ENCODE measurements around the gene RPL26.

RPL26 gene

GRCh38 chr17:8369944-8370343, 13.0 kb downstream of the RPL26 start (continued):
- no peak for TF ChIP-seq ZNF70 (CRISPR knock-in tag; IDR thresholded peaks at IDR 0.05)

- TF ChIP-seq POU6F1 (CRISPR knock-in tag; IDR thresholded peaks at IDR 0.05; ENCODE audit: borderline replicate concordance, low read depth) (no peak), TSHZ2 (CRISPR knock-in tag; IDR thresholded peaks at IDR 0.05) (no peak), BACH2 (CRISPR knock-in tag; IDR thresholded peaks at IDR 0.05; ENCODE audit: borderline replicate concordance) (no peak), PPARA (CRISPR knock-in tag; IDR thresholded peaks at IDR 0.05; ENCODE audit: borderline replicate concordance) (no peak), ESRRG (CRISPR knock-in tag; IDR thresholded peaks at IDR 0.05) (no peak), ZNF565 (CRISPR knock-in tag; conservative IDR thresholded peaks at IDR 0.05; ENCODE audit: low read depth) (no peak), PATZ1 (CRISPR knock-in tag; IDR thresholded peaks at IDR 0.05; ENCODE audit: borderline replicate concordance) (no peak), ZFP30 (CRISPR knock-in tag; IDR thresholded peaks at IDR 0.05) (no peak), ISL1 (CRISPR knock-in tag; IDR thresholded peaks at IDR 0.05) (no peak), OSR1 (CRISPR knock-in tag; IDR thresholded peaks at IDR 0.05) (no peak), ARNTL (CRISPR knock-in tag; IDR thresholded peaks at IDR 0.05; ENCODE audit: borderline replicate concordance, low read depth) (no peak), CSDC2 (CRISPR knock-in tag; IDR thresholded peaks at IDR 0.05) (no peak), RARB (CRISPR knock-in tag; IDR thresholded peaks at IDR 0.05) (no peak)
- no peak for ATAC-seq
Observed at GRCh38 chr17:8368193-8368592, 14.8 kb downstream of the RPL26 start.

GRCh38 chr17:8366231-8366630, 16.8 kb downstream of the RPL26 start:
- peak; percentile 94 for ATAC-seq
- no peak for TF ChIP-seq ZNF70 (CRISPR knock-in tag; IDR thresholded peaks at IDR 0.05)
- TF ChIP-seq ISL1 (CRISPR knock-in tag; IDR thresholded peaks at IDR 0.05) = peak; percentile 89
- no peak for TF ChIP-seq CSRNP3 (CRISPR knock-in tag; IDR thresholded peaks at IDR 0.05)
- TF ChIP-seq CSDC2 (CRISPR knock-in tag; IDR thresholded peaks at IDR 0.05) = no peak
- TF ChIP-seq TOX (CRISPR knock-in tag; IDR thresholded peaks at IDR 0.05; ENCODE audit: borderline replicate concordance) = no peak
- no peak for TF ChIP-seq PATZ1 (CRISPR knock-in tag; IDR thresholded peaks at IDR 0.05; ENCODE audit: borderline replicate concordance)
- TF ChIP-seq ZFP3 (CRISPR knock-in tag; IDR thresholded peaks at IDR 0.05) = 0 out of 2 replicates have a peak, but pooled peaks have one; percentile 48
- peak; percentile 45; the same call in 1 of the 2 replicates for TF ChIP-seq CREB5 (CRISPR knock-in tag; IDR thresholded peaks at IDR 0.05; ENCODE audit: low read depth)

All from SK-N-SH treated with all-trans-retinoic acid at 6 μM for 48 hours (cell line).